Measurements from ENCODE around the gene HECW1. TPM values are rescaled to one million over a fixed set of nuclear protein-coding genes. Genes with fewer than 3 reads are reported as not detected.
"Not testable (repeated sequence)": the region's sequence is repeated elsewhere in the genome, so short reads cannot be mapped to it uniquely, and the experiment has no call there.

HECW1 gene
- total RNA-seq, 1 donor from 2014 or later: 1.6 TPM

- intact Hi-C loops (cut with DNase I): no loop called here
- H3K36me3 ChIP-seq: no peaks in the 10 kb centered on the region
- H3K27ac ChIP-seq: no peak overlapping the region
- H3K9me3 ChIP-seq: no peaks in the 10 kb centered on the region
- H3K4me3 ChIP-seq: no peak overlapping the region
- ATAC-seq (no peak), DNase-seq (no peak)
- no peak for TF ChIP-seq CTCF (IDR thresholded peaks at IDR 0.05)
- H3K4me1 ChIP-seq: no peaks in the 10 kb centered on the region
- H3K27me3 ChIP-seq: no peaks in the 10 kb centered on the region
These were observed 463.8 kb downstream of the HECW1 start for GRCh38 chr7:43576241-43576640.

GRCh38 chr7:43577485-43577951, 465.1 kb downstream of the HECW1 start:
- DNase-seq (no peak), ATAC-seq (peak; percentile 74)
- no peaks in the 10 kb centered on the region for H3K36me3 ChIP-seq
- H3K27ac ChIP-seq: no peak overlapping the region
- TF ChIP-seq CTCF (IDR thresholded peaks at IDR 0.05): no peak
- H3K4me1 ChIP-seq: no peaks in the 10 kb centered on the region
- no peaks in the 10 kb centered on the region for H3K27me3 ChIP-seq
- intact Hi-C loops (cut with DNase I): no loop called here
- H3K9me3 ChIP-seq: no peaks in the 10 kb centered on the region
- H3K4me3 ChIP-seq: no peak overlapping the region

GRCh38 chr7:43582503-43583423, 470.3 kb downstream of the HECW1 start, which contains the start of gene STK17A:
STK17A (plus strand) TSS chr7:43583108; CDS start chr7:43583244, 136 bp downstream.
- intact Hi-C loops (cut with DNase I): loop anchor here (5.0 kb wide), 1 partner anchor 120 kb away; no protein-coding TSS in a partner anchor

GRCh38 chr7:43583424-43584194, 471.2 kb downstream of the HECW1 start:
- TF ChIP-seq CTCF (IDR thresholded peaks at IDR 0.05): peak; percentile 21
- peak; percentile 72 for ATAC-seq
- H3K9me3 ChIP-seq: no peaks in the 10 kb centered on the region
- peaks cover 10% of the 10 kb centered on the region for H3K4me1 ChIP-seq
- DNase-seq: peak; percentile 92
- peak overlapping the region; percentile 93 for H3K27ac ChIP-seq
- intact Hi-C loops (cut with DNase I): loop anchor here (5.0 kb wide), 1 partner anchor 119 kb away; no protein-coding TSS in a partner anchor
- H3K4me3 ChIP-seq: peak overlapping the region; percentile 66
- H3K27me3 ChIP-seq: no peaks in the 10 kb centered on the region
- H3K36me3 ChIP-seq: no peaks in the 10 kb centered on the region

More at GRCh38 chr7:43582503-43583423, 470.3 kb downstream of the HECW1 start, which contains the start of gene STK17A:
- peak; percentile 96 for DNase-seq
- peak; percentile 91 for TF ChIP-seq CTCF (IDR thresholded peaks at IDR 0.05)
- ATAC-seq: peak; percentile 98
- Histone ChIP-seq H3K27me3 (no peaks in the 10 kb centered on the region), H3K4me3 (peak within 1 kb of the TSS; percentile 66), H3K27ac (peak within 1 kb of the TSS; percentile 93), H3K9me3 (no peaks in the 10 kb centered on the region), H3K36me3 (no peaks in the 10 kb centered on the region), H3K4me1 (peaks cover 10% of the 10 kb centered on the region)

GRCh38 chr7:43584195-43584586, 471.7 kb downstream of the HECW1 start:
- Histone ChIP-seq H3K4me3 (peak overlapping the region; percentile 66), H3K4me1 (peaks cover 10% of the 10 kb centered on the region), H3K27me3 (no peaks in the 10 kb centered on the region), H3K27ac (peak overlapping the region; percentile 93), H3K9me3 (no peaks in the 10 kb centered on the region), H3K36me3 (no peaks in the 10 kb centered on the region)
- DNase-seq (no peak), ATAC-seq (no peak)
- intact Hi-C loops (cut with DNase I): loop anchor here (5.0 kb wide), 1 partner anchor 118 kb away; no protein-coding TSS in a partner anchor
- no peak for TF ChIP-seq CTCF (IDR thresholded peaks at IDR 0.05)

GRCh38 chr7:43584733-43585132, 472.3 kb downstream of the HECW1 start:
- not testable (repeated sequence) for H3K4me1 ChIP-seq, ATAC-seq
- H3K4me3 ChIP-seq: peak overlapping the region; percentile 66

More at GRCh38 chr7:43584733-43585132, 472.3 kb downstream of the HECW1 start:
- intact Hi-C loops (cut with DNase I): loop anchor here (5.0 kb wide), 1 partner anchor 118 kb away; no protein-coding TSS in a partner anchor
- H3K27ac ChIP-seq: peak overlapping the region; percentile 93
- H3K36me3 ChIP-seq, DNase-seq, H3K27me3 ChIP-seq, H3K9me3 ChIP-seq: not testable (repeated sequence)
